Fibroblast of skin of back (primary cell): ENCODE measurements around the gene STARD13.

Experiments used
- DNase-seq: peaks from one replicate; pipeline ENCODE4 v3.0.0-alpha.2; 2013

The STARD13 gene

GRCh38 chr13:33277037-33277740 lies 8.4 kb downstream of the STARD13 start:
- no peak for DNase-seq

GRCh38 chr13:33276570-33276969 lies 9.0 kb downstream of the STARD13 start:
- DNase-seq: no peak

- DNase-seq: peak; percentile 77
Measured at GRCh38 chr13:33275916-33276315, 9.6 kb downstream of the STARD13 start.

GRCh38 chr13:33274264-33274663 lies 11.3 kb downstream of the STARD13 start:
- DNase-seq: peak; percentile 51

GRCh38 chr13:33272531-33273124 lies 12.9 kb downstream of the STARD13 start:
- DNase-seq: no peak

GRCh38 chr13:33271759-33272158 lies 13.8 kb downstream of the STARD13 start:
- DNase-seq: no peak

- no peak for DNase-seq
Measured at GRCh38 chr13:33270895-33271538, 14.5 kb downstream of the STARD13 start.

- no peak for DNase-seq
Measured at GRCh38 chr13:33265607-33266006, 19.9 kb downstream of the STARD13 start.

- DNase-seq: no peak
Measured at GRCh38 chr13:33265133-33265532, 20.4 kb downstream of the STARD13 start.

GRCh38 chr13:33264620-33264978 lies 21.0 kb downstream of the STARD13 start:
- no peak for DNase-seq

GRCh38 chr13:33263976-33264619 lies 21.5 kb downstream of the STARD13 start:
- DNase-seq: peak; percentile 72

GRCh38 chr13:33263484-33263883 lies 22.1 kb downstream of the STARD13 start:
- peak; percentile 59 for DNase-seq

- no peak for DNase-seq
Measured at GRCh38 chr13:33262997-33263396, 22.6 kb downstream of the STARD13 start.

- no peak for DNase-seq
Measured at GRCh38 chr13:33262594-33262993, 23.0 kb downstream of the STARD13 start.

GRCh38 chr13:33262062-33262487 lies 23.5 kb downstream of the STARD13 start:
- DNase-seq: no peak

- DNase-seq: no peak
Measured at GRCh38 chr13:33261387-33262061, 24.0 kb downstream of the STARD13 start.

- DNase-seq: no peak
Measured at GRCh38 chr13:33260168-33261098, 25.1 kb downstream of the STARD13 start.

GRCh38 chr13:33259296-33259695 lies 26.3 kb downstream of the STARD13 start:
- DNase-seq: peak; percentile 21

- DNase-seq: no peak
Measured at GRCh38 chr13:33258808-33259193, 26.8 kb downstream of the STARD13 start.

GRCh38 chr13:33257841-33258807 lies 27.4 kb downstream of the STARD13 start:
- DNase-seq: peak; percentile 33
